OCI-LY3 (cell line): Measurements from ENCODE around the gene SLC26A1.

ENCODE experiments used
- EZH2phosphoT487 ChIP-seq: fragments of 200-600 bp; shearing (Covaris generic); IDR thresholded peaks from 2 replicates; pipeline ENCODE4 v1.6.1; 2018; ENCODE audit warnings: antibody characterized with exemption, mixed run types, low read depth
- TF ChIP-seq, protein P1 (sequence below): fragments of 200-600, 300-600 bp; sonication (generic); IDR thresholded peaks from 2 replicates; pipeline ENCODE4 v1.5.1; 2014; ENCODE audit warnings: antibody characterized with exemption, low read length, low read depth

DNA sequence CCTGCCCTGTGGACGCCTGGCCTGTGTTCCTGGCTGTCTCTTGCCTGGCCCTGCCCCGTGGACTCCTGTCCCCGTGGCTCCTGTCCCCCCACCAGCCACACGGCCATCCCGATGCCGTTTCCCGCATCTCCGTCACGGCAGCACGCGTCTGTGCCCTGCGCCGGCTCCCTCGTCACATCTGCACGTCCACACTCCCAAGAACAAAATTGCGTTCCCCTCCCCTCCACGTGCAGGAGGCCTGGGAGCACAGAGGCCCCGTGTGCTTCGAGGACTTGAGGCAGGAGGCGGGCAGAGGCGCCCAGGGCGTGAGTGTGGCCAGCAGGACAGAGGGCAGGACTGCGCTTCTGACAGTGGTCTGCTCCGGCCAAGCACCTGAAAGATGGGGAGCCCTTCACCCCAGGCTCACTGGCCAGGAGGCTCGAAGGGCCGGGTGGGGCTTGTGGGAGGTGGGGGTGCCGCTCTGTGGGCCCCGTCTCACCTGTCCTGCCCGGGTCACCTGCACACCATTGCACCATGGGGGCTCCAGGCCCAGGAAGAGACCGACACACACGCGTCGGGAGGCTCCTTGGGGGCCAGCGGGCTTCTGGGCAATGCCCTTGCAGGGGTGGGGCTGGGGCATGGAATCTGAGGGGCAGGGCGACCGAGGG lies 35.5 kb upstream of the SLC26A1 start:
- TF ChIP-seq, protein P1, sequence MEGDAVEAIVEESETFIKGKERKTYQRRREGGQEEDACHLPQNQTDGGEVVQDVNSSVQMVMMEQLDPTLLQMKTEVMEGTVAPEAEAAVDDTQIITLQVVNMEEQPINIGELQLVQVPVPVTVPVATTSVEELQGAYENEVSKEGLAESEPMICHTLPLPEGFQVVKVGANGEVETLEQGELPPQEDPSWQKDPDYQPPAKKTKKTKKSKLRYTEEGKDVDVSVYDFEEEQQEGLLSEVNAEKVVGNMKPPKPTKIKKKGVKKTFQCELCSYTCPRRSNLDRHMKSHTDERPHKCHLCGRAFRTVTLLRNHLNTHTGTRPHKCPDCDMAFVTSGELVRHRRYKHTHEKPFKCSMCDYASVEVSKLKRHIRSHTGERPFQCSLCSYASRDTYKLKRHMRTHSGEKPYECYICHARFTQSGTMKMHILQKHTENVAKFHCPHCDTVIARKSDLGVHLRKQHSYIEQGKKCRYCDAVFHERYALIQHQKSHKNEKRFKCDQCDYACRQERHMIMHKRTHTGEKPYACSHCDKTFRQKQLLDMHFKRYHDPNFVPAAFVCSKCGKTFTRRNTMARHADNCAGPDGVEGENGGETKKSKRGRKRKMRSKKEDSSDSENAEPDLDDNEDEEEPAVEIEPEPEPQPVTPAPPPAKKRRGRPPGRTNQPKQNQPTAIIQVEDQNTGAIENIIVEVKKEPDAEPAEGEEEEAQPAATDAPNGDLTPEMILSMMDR: no peak
- TF ChIP-seq EZH2phosphoT487: no peak
